HepG2 (cell line): ENCODE data around the gene PRR30.

Source experiments
- JUND ChIP-seq: sonication (generic); formaldehyde crosslinking; IDR thresholded peaks from 2 replicates; pipeline ENCODE4 v1.8.0; 2022; ENCODE audit warnings: mild to moderate bottlenecking, missing genetic modification reagents
- RARG ChIP-seq: sonication (generic); formaldehyde crosslinking; IDR thresholded peaks from 2 replicates; pipeline ENCODE4 v1.4.0; 2020; ENCODE audit warnings: low read depth, mild to moderate bottlenecking, missing genetic modification reagents
- ZNF619 ChIP-seq: sonication (generic); formaldehyde crosslinking; IDR thresholded peaks from 2 replicates; pipeline ENCODE4 v1.4.0; 2020; ENCODE audit warnings: mild to moderate bottlenecking, missing genetic modification reagents

DNA sequence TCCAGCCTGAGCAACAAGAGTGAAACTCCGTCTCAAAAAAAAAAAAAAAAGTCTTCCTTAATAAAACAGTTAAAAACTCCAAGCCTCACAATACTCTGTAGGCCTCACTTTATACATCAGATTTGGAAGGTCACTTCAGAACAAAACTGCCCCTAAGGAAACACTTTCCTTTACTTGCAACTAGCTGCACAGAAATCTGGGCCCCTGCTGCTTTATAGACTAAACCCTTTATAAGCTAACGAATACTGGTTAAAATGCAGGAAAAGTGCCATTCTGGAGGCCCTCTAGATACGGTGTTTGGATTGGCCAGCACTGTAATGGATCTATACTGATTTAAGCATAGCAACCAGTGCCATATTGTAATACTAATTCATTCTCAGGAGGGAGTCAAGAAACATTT, 14.1 kb downstream of the PRR30 start:
- TF ChIP-seq JUND (CRISPR knock-in tag), result no peak
- no peak for TF ChIP-seq ZNF619 (CRISPR knock-in tag)
- no peak for TF ChIP-seq RARG (CRISPR knock-in tag)
